Osteoblast (primary cell): ENCODE data around the gene PPRC1. TPM values are rescaled to one million over a fixed set of nuclear protein-coding genes. Genes with fewer than 3 reads are reported as not detected.
A peak's percentile ranks its signal among the peaks of the same experiment; 100 is the strongest.

Source experiments
- DNase-seq: peaks from one replicate; pipeline ENCODE4 v3.0.0; 2011; ENCODE audit warnings: low spot score, mixed read lengths; ENCODE audit not compliant: insufficient read length; ENCODE audit errors: missing footprints
- H2AFZ ChIP-seq: 2 replicates; pipeline ENCODE4 v1.6.0; 2011; ENCODE audit warnings: mild to moderate bottlenecking, low read length
- H3K27ac ChIP-seq: 2 replicates; pipeline ENCODE4 v1.5.1; 2011; ENCODE audit warnings: mild to moderate bottlenecking, low read depth, low read length, moderate library complexity
- H3K27me3 ChIP-seq: 2 replicates; pipeline ENCODE4 v1.6.0; 2012; ENCODE audit warnings: mild to moderate bottlenecking, control low read depth, inconsistent platforms, low read length, moderate library complexity; ENCODE audit not compliant: insufficient read depth
- H3K36me3 ChIP-seq: 2 replicates; pipeline ENCODE4 v1.5.1; 2011; ENCODE audit warnings: mild to moderate bottlenecking, low read length, control low read depth, moderate library complexity; ENCODE audit not compliant: insufficient read depth
- H3K4me1 ChIP-seq: 2 replicates; pipeline ENCODE4 v1.5.1; 2011; ENCODE audit warnings: mild to moderate bottlenecking, low read length, control low read depth, moderate library complexity; ENCODE audit not compliant: insufficient read depth
- H3K4me2 ChIP-seq: 2 replicates; pipeline ENCODE4 v1.6.0; 2011; ENCODE audit warnings: mild to moderate bottlenecking, low read length; ENCODE audit not compliant: insufficient read depth
- H3K4me3 ChIP-seq: fragments of 200-600 bp; sonication (generic); 3 replicates; pipeline ENCODE4 v1.5.1; 2012; ENCODE audit warnings: mild to moderate bottlenecking, low read length, inconsistent platforms; ENCODE audit not compliant: insufficient read depth
- H3K79me2 ChIP-seq: 2 replicates; pipeline ENCODE4 v1.6.0; 2012; ENCODE audit warnings: mild to moderate bottlenecking, low read length, control low read depth, inconsistent platforms; ENCODE audit not compliant: insufficient read depth
- H3K9me3 ChIP-seq: 2 replicates; pipeline ENCODE4 v1.5.1; 2011; ENCODE audit warnings: low read depth, low read length, control low read depth
- H4K20me1 ChIP-seq: 2 replicates; pipeline ENCODE4 v1.6.0; 2012; ENCODE audit warnings: mild to moderate bottlenecking, low read length, control low read depth; ENCODE audit not compliant: insufficient read depth
- CTCF ChIP-seq: IDR thresholded peaks from 2 replicates; pipeline ENCODE4 v1.5.1; 2011; ENCODE audit warnings: mild to moderate bottlenecking, low read depth, low read length, moderate library complexity; ENCODE audit errors: extremely low read depth
- total RNA-seq: library from RNA; depleted of rRNA; stranded (reverse); fragments of >200 nt; gene quantifications from 2 replicates; pipeline ENCODE4 v1.2.3, GENCODE V29; 2012

The PPRC1 gene
- total RNA-seq, 1 donor: 17.7 TPM

- H3K27me3 ChIP-seq: no peaks in the 10 kb centered on the region
- TF ChIP-seq CTCF: no peak
- peak overlapping the region; percentile 95 for H3K4me3 ChIP-seq
- peaks cover 27% of the 10 kb centered on the region for H4K20me1 ChIP-seq
- H3K4me2 ChIP-seq: peak overlapping the region; percentile 89
- H3K36me3 ChIP-seq: peaks cover 58% of the 10 kb centered on the region
- no peak overlapping the region for H2AFZ ChIP-seq
- H3K79me2 ChIP-seq: peaks cover 45% of the 10 kb centered on the region
- peak overlapping the region; percentile 92 for H3K27ac ChIP-seq
- H3K4me1 ChIP-seq: peaks cover 25% of the 10 kb centered on the region
- peak; percentile 93 for DNase-seq
- no peaks in the 10 kb centered on the region for H3K9me3 ChIP-seq
Observed at GRCh38 chr10:102150970-102151773, 18.3 kb downstream of the PPRC1 start.

- peaks cover 25% of the 10 kb centered on the region for H3K4me1 ChIP-seq
- peak within 1 kb of the TSS; percentile 82 for H2AFZ ChIP-seq
- H3K4me3 ChIP-seq: peak within 1 kb of the TSS; percentile 95
- peak within 1 kb of the TSS; percentile 89 for H3K4me2 ChIP-seq
- H3K27ac ChIP-seq: peak within 1 kb of the TSS; percentile 92
- peaks cover 30% of the 10 kb centered on the region for H4K20me1 ChIP-seq
- peak; percentile 93 for DNase-seq
- H3K79me2 ChIP-seq: peaks cover 53% of the 10 kb centered on the region
- H3K9me3 ChIP-seq: no peaks in the 10 kb centered on the region
- no peaks in the 10 kb centered on the region for H3K27me3 ChIP-seq
- H3K36me3 ChIP-seq: peaks cover 53% of the 10 kb centered on the region
- no peak for TF ChIP-seq CTCF
Observed at GRCh38 chr10:102151774-102152544, 19.1 kb downstream of the PPRC1 start, which contains the start of gene NOLC1. Gene NOLC1 (plus strand): TSS chr10:102152389. CDS start chr10:102152411, 22 bp downstream.

- Histone ChIP-seq H3K27me3 (no peaks in the 10 kb centered on the region), H3K9me3 (no peaks in the 10 kb centered on the region), H3K4me2 (peak overlapping the region; percentile 89), H3K4me3 (peak overlapping the region; percentile 95), H3K4me1 (peaks cover 25% of the 10 kb centered on the region), H4K20me1 (peaks cover 33% of the 10 kb centered on the region), H2AFZ (peak overlapping the region; percentile 82), H3K27ac (peak overlapping the region; percentile 92), H3K36me3 (peaks cover 53% of the 10 kb centered on the region), H3K79me2 (peaks cover 59% of the 10 kb centered on the region)
- TF ChIP-seq CTCF: no peak
- no peak for DNase-seq
Observed at GRCh38 chr10:102152545-102152890, 19.7 kb downstream of the PPRC1 start.
